GM12878 (cell line): ENCODE results near the gene TESK2. TPM values are rescaled to one million over a fixed set of nuclear protein-coding genes. Genes with fewer than 3 reads are reported as not detected.
A peak's percentile ranks its signal among the peaks of the same experiment; 100 is the strongest.

Experiments used
- ATAC-seq: fragments of 200-7000 bp; cut with Tn5 transposase; 3 replicates; pipeline ENCODE4 v1.9.1; 2020; ENCODE audit warnings: mild to moderate bottlenecking, moderate library complexity
- BruUV-seq: library from RNA; stranded (reverse); fragments of 400-500 nt; replicated peaks from 2 replicates; lab custom pipeline; 2021; lab: Mats Ljungman, UMichigan
- CTCF ChIA-PET: fragments of 300-600 bp; sonication (Branson Sonifier 250); formaldehyde crosslinking; extraction: SDS; loops from one replicate; lab custom pipeline; 2021; ENCODE audit warnings: inconsistent platforms; lab: Yijun Ruan, JAX
- POLR2A ChIA-PET: fragments of 350-600 bp; formaldehyde crosslinking; extraction: SDS; loops from one replicate; lab custom pipeline; 2021; ENCODE audit warnings: inconsistent platforms; lab: Charles Lee
- RAD21 ChIA-PET: fragments of 300-600 bp; sonication (Branson Sonifier 250); formaldehyde crosslinking; loops from one replicate; lab custom pipeline; 2023; ENCODE audit warnings: antibody characterized with exemption; ENCODE audit not compliant: unreplicated experiment; lab: Charles Lee
- SMC1A ChIA-PET: fragments of 300-600 bp; sonication (Branson Sonifier 250); formaldehyde crosslinking; loops from one replicate; lab custom pipeline; 2023; ENCODE audit not compliant: unreplicated experiment, uncharacterized antibody; lab: Charles Lee
- DNase-seq: peaks from one replicate; pipeline ENCODE4 v3.0.0-alpha.2; 2011; ENCODE audit warnings: low read depth, low spot score
- FAIRE-seq: peaks from 3 replicates; lab custom pipeline; 2011; peaks lifted over from hg19 to GRCh38; lab: Jason Lieb, UNC
- H2AFZ ChIP-seq: 2 replicates; pipeline ENCODE4 v1.6.0; 2011; ENCODE audit warnings: low read depth, low read length, control low read depth; ENCODE audit not compliant: control insufficient read depth
- H3K27ac ChIP-seq: 2 replicates; pipeline ENCODE4 v1.5.1; 2011; ENCODE audit warnings: control low read depth; ENCODE audit not compliant: control insufficient read depth, insufficient read depth
- H3K27me3 ChIP-seq, 2 experiments: replicated peaks in 1 of 2; 2 replicates each; pipeline versions ENCODE4 v1.6.0 to v1.6.1; 2011; ENCODE audit warnings: low read length in 1 of 2; ENCODE audit not compliant: control insufficient read depth in 2 of 2, insufficient read depth in 2 of 2
- H3K36me3 ChIP-seq, 2 experiments: 2 replicates each; pipeline ENCODE4 v1.5.1; 2011; ENCODE audit warnings: low read length in 1 of 2; ENCODE audit not compliant: control insufficient read depth in 2 of 2, insufficient read depth in 2 of 2
- H3K4me1 ChIP-seq: 2 replicates; pipeline ENCODE4 v1.6.1; 2011; ENCODE audit warnings: mild to moderate bottlenecking, low read length, moderate library complexity, mixed read lengths; ENCODE audit not compliant: control insufficient read depth, insufficient read depth
- H3K4me2 ChIP-seq: 2 replicates; pipeline ENCODE4 v1.6.0; 2011; ENCODE audit warnings: control low read depth; ENCODE audit not compliant: control insufficient read depth, insufficient read depth
- H3K4me3 ChIP-seq: fragments of 200-600 bp; sonication (generic); 2 replicates; pipeline ENCODE4 v1.5.1; 2016
- H3K79me2 ChIP-seq: 2 replicates; pipeline ENCODE4 v1.6.0; 2011; ENCODE audit warnings: low read length; ENCODE audit not compliant: control insufficient read depth, insufficient read depth
- H3K9ac ChIP-seq: 2 replicates; pipeline ENCODE4 v1.8.0; 2011; ENCODE audit warnings: low read length, control low read depth, mixed read lengths; ENCODE audit not compliant: control insufficient read depth, insufficient read depth
- H3K9me3 ChIP-seq: replicated peaks from 3 replicates; pipeline ENCODE4 v1.5.1; 2011; ENCODE audit warnings: mild to moderate bottlenecking, low read length; ENCODE audit not compliant: control insufficient read depth, insufficient read depth
- H4K20me1 ChIP-seq: 2 replicates; pipeline ENCODE4 v1.6.0; 2011; ENCODE audit not compliant: control insufficient read depth, insufficient read depth
- EED ChIP-seq: sonication (generic); IDR thresholded peaks from 2 replicates; pipeline ENCODE4 v1.6.1; 2016; ENCODE audit warnings: antibody characterized with exemption, low read depth
- JUNB ChIP-seq: IDR thresholded peaks from 2 replicates; pipeline ENCODE4 v1.6.1; 2016; ENCODE audit warnings: antibody characterized with exemption, mild to moderate bottlenecking
- MEF2A ChIP-seq: IDR thresholded peaks from 2 replicates; pipeline ENCODE4 v1.6.1; 2011; ENCODE audit warnings: low read depth, mild to moderate bottlenecking, low read length, moderate library complexity; ENCODE audit not compliant: insufficient read depth
- NR2C1 ChIP-seq: fragments of 450-650 bp; IDR thresholded peaks from 2 replicates; pipeline ENCODE4 v1.6.1; 2017; ENCODE audit warnings: antibody characterized with exemption, mild to moderate bottlenecking, moderate library complexity
- POLR2A ChIP-seq: IDR thresholded peaks from 2 replicates; pipeline ENCODE4 v1.6.1; 2011; ENCODE audit warnings: low read depth, mild to moderate bottlenecking, low read length
- POLR2AphosphoS2 ChIP-seq: IDR thresholded peaks from 2 replicates; pipeline ENCODE4 v1.6.1; 2011; ENCODE audit warnings: low read depth, mild to moderate bottlenecking, low read length, improper control_type of control experiment, moderate library complexity
- WRNIP1 ChIP-seq: IDR thresholded peaks from 2 replicates; pipeline ENCODE4 v1.6.1; 2011; ENCODE audit warnings: low read depth, low read length, improper control_type of control experiment, borderline replicate concordance
- ZNF384 ChIP-seq: IDR thresholded peaks from 2 replicates; pipeline ENCODE4 v1.6.1; 2012; ENCODE audit warnings: low read depth, mild to moderate bottlenecking, low read length, improper control_type of control experiment, borderline replicate concordance
- WGBS: methylation state at CpG from one replicate; pipeline ENCODE4 v1.1.6; 2016; ENCODE audit warnings: low lambda C conversion rate; ENCODE audit not compliant: insufficient replicate concordance, insufficient coverage; ENCODE audit errors: missing lambda C conversion rate; 5-methylcytosine and 5-hydroxymethylcytosine counted together
- in situ Hi-C: fragments of 300-500 bp; cut with MboI; formaldehyde crosslinking; loops from 9 replicates; pipeline ENCODE4 v1.14.3; 2018; ENCODE audit warnings: mixed read lengths
- intact Hi-C: fragments of 100-400 bp; cut with micrococcal nuclease; formaldehyde crosslinking; loops from one replicate; pipeline ENCODE4 v1.14.2; 2022; ENCODE audit not compliant: unreplicated experiment
- polyA plus RNA-seq, 11 experiments: library from polyadenylated mRNA; depleted of rRNA in 4 of 11; unstranded in 6 of 11; stranded (reverse) in 5 of 11; fragments of >200 nt; fragmentation: Nextera tagmentation in 4 of 11; fragmentation: Illumina TruSeq in 1 of 11; extraction: Ambion mirVana in 4 of 11; extraction: Trizol in 1 of 11; gene quantifications; 1 replicate in 1 of 11; 2 replicates in 10 of 11; pipeline versions ENCODE4 v1.2.1 to v1.2.3, GENCODE V29; 2011 to 2016; ENCODE audit warnings: inconsistent platforms in 2 of 11, missing spikeins in 2 of 11, low read depth in 1 of 11
- total RNA-seq, 4 experiments: library from RNA; depleted of rRNA in 3 of 4; stranded (reverse); fragments of >200 nt in 3 of 4; fragmentation: Illumina TruSeq in 1 of 4; extraction: Trizol in 1 of 4; gene quantifications; 2 replicates each; pipeline versions ENCODE4 v1.2.1 to v1.2.3, GENCODE V29; 2013 to 2021
- TF ChIP-seq, protein P1 (sequence below): fragments of 450-650 bp; IDR thresholded peaks from 2 replicates; pipeline ENCODE4 v1.6.1; 2018; ENCODE audit warnings: borderline replicate concordance, mild to moderate bottlenecking; ENCODE audit not compliant: partially characterized antibody
- TF ChIP-seq, protein P2 (sequence below), 3 experiments: IDR thresholded peaks in 2 of 3; conservative IDR thresholded peaks in 1 of 3; 2 replicates each; pipeline ENCODE4 v1.5.1; 2011; ENCODE audit warnings: low read depth in 3 of 3, low read length in 3 of 3, mild to moderate bottlenecking in 3 of 3, control low read depth in 2 of 3, moderate library complexity in 2 of 3, inconsistent platforms in 1 of 3, mixed read lengths in 1 of 3; ENCODE audit not compliant: control insufficient read depth in 2 of 3, insufficient read depth in 1 of 3; ENCODE audit errors: extremely low read depth in 1 of 3
- TF ChIP-seq, protein P3 (sequence below): fragments of 450-650 bp; IDR thresholded peaks from 2 replicates; pipeline ENCODE4 v1.6.1; 2018; ENCODE audit warnings: mild to moderate bottlenecking, low read depth, moderate library complexity; ENCODE audit not compliant: partially characterized antibody

The TESK2 gene
- total and polyA plus RNA-seq, 10 of the 15 experiments (the other 5 are each of a cell fraction or from before 2014, with no cell fraction given) = 2.2 to 10.0 (median 5.7) TPM

DNA sequence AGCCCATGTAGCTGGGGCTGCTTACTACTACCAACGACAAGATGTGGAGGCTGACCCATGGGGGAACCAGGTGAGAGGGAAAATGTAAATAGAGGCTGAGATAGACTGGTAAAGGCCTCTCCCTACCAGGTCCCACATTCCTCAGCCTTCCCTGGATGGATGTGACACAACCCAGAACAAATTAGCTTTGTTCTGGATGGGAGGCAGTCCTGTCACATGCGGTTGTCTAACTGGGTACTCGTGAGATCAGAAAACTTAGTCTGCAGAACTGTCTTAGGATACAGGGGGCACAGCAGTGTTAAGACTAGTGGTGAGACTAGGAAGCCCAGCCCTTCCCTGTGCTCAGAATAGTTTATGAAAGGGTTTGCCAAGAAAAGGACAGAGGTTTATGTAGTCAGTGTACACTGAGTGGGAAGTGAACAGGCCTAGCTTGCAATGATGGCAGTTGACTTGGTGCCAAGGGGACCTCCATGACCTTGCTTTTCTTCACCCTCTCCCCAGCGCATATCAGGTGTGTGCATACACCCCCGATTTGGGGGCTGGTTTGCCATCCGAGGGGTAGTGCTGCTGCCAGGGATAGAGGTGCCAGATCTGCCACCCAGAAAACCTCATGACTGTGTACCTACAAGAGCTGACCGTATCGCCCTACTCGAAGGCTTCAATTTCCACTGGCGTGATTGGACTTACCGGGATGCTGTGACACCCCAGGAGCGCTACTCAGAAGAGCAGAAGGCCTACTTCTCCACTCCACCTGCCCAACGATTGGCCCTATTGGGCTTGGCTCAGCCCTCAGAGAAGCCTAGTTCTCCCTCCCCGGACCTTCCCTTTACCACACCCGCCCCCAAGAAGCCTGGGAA lies 17.6 kb upstream of the TESK2 start:
- H3K4me1 ChIP-seq = peaks cover 5% of the 10 kb centered on the region
- no peaks in the 10 kb centered on the region for H3K27me3 ChIP-seq
- H3K4me2 ChIP-seq = no peak overlapping the region
- 90% methylated on average over 15 of the region's 15 CpGs for WGBS
- H3K9ac ChIP-seq = no peak overlapping the region
- H3K4me3 ChIP-seq = no peak overlapping the region
- ATAC-seq = peak; percentile 39
- H3K79me2 ChIP-seq = peaks cover 3% of the 10 kb centered on the region
- TF ChIP-seq EED = no peak
- TF ChIP-seq, protein P1, sequence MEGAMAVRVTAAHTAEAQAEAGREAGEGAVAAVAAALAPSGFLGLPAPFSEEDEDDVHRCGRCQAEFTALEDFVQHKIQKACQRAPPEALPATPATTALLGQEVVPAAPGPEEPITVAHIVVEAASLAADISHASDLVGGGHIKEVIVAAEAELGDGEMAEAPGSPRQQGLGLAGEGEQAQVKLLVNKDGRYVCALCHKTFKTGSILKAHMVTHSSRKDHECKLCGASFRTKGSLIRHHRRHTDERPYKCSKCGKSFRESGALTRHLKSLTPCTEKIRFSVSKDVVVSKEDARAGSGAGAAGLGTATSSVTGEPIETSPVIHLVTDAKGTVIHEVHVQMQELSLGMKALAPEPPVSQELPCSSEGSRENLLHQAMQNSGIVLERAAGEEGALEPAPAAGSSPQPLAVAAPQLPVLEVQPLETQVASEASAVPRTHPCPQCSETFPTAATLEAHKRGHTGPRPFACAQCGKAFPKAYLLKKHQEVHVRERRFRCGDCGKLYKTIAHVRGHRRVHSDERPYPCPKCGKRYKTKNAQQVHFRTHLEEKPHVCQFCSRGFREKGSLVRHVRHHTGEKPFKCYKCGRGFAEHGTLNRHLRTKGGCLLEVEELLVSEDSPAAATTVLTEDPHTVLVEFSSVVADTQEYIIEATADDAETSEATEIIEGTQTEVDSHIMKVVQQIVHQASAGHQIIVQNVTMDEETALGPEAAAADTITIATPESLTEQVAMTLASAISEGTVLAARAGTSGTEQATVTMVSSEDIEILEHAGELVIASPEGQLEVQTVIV = no peak
- TF ChIP-seq NR2C1 = no peak
- TF ChIP-seq POLR2AphosphoS2 = 0 out of 2 replicates have a peak, but pooled peaks have one; percentile 23
- TF ChIP-seq JUNB = no peak
- TF ChIP-seq WRNIP1 = no peak
- no peak for TF ChIP-seq ZNF384
- TF ChIP-seq POLR2A = peak; percentile 66
- TF ChIP-seq, protein P2, sequence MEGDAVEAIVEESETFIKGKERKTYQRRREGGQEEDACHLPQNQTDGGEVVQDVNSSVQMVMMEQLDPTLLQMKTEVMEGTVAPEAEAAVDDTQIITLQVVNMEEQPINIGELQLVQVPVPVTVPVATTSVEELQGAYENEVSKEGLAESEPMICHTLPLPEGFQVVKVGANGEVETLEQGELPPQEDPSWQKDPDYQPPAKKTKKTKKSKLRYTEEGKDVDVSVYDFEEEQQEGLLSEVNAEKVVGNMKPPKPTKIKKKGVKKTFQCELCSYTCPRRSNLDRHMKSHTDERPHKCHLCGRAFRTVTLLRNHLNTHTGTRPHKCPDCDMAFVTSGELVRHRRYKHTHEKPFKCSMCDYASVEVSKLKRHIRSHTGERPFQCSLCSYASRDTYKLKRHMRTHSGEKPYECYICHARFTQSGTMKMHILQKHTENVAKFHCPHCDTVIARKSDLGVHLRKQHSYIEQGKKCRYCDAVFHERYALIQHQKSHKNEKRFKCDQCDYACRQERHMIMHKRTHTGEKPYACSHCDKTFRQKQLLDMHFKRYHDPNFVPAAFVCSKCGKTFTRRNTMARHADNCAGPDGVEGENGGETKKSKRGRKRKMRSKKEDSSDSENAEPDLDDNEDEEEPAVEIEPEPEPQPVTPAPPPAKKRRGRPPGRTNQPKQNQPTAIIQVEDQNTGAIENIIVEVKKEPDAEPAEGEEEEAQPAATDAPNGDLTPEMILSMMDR (IDR thresholded peaks at IDR 0.05 in 2 of 3, conservative IDR thresholded peaks at IDR 0.05 in 1 of 3; ENCODE audit: control insufficient read depth in 2 of 3, extremely low read depth in 1 of 3, insufficient read depth in 1 of 3, low read depth in 3 of 3, low read length in 3 of 3) = 0 out of 6 replicates have a peak, but pooled peaks of 1 of the 3 experiments have one; percentile 26
- no peak for TF ChIP-seq MEF2A
- TF ChIP-seq, protein P3, sequence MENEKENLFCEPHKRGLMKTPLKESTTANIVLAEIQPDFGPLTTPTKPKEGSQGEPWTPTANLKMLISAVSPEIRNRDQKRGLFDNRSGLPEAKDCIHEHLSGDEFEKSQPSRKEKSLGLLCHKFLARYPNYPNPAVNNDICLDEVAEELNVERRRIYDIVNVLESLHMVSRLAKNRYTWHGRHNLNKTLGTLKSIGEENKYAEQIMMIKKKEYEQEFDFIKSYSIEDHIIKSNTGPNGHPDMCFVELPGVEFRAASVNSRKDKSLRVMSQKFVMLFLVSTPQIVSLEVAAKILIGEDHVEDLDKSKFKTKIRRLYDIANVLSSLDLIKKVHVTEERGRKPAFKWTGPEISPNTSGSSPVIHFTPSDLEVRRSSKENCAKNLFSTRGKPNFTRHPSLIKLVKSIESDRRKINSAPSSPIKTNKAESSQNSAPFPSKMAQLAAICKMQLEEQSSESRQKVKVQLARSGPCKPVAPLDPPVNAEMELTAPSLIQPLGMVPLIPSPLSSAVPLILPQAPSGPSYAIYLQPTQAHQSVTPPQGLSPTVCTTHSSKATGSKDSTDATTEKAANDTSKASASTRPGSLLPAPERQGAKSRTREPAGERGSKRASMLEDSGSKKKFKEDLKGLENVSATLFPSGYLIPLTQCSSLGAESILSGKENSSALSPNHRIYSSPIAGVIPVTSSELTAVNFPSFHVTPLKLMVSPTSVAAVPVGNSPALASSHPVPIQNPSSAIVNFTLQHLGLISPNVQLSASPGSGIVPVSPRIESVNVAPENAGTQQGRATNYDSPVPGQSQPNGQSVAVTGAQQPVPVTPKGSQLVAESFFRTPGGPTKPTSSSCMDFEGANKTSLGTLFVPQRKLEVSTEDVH = no peak
- DNase-seq = no peak
- ChIA-PET POLR2A (interaction anchor here (0.6 to 1.3 kb wide), 2 partner anchors 9 to 13 kb away, joined by 3 read pairs; partner anchors contain the start of genes CCDC163, MMACHC and PRDX1), RAD21 (no interaction called here), CTCF (interaction anchor here (1.0 to 3.5 kb wide), 2 partner anchors 48 to 61 kb away, joined by 3 to 16 read pairs; no protein-coding TSS in a partner anchor), SMC1A (interaction anchor here (5.6 kb wide), 1 partner anchor 60 kb away, joined by 114 read pairs; no protein-coding TSS in a partner anchor)
- H2AFZ ChIP-seq = no peak overlapping the region
- H4K20me1 ChIP-seq = 0 out of 2 replicates have a peak, but pooled peaks cover 2% of the 10 kb centered on the region
- H3K9me3 ChIP-seq = no peaks in the 10 kb centered on the region
- no peak overlapping the region for H3K27ac ChIP-seq
- in situ Hi-C loops = loop anchor here (5.0 kb wide), 1 partner anchor 59 kb away; no protein-coding TSS in a partner anchor
- no TSS peak for BruUV-seq
- no peak for FAIRE-seq
- H3K36me3 ChIP-seq = peaks cover 10 to 26% of the 10 kb centered on the region in 2 experiments
- intact Hi-C loops = no loop called here
